ENCODE results near the gene PPP1R36. TPM values are rescaled to one million over a fixed set of nuclear protein-coding genes. Genes with fewer than 3 reads are reported as not detected.
A peak's percentile ranks its signal among the peaks of the same experiment; 100 is the strongest.

The PPP1R36 gene
- 1 to 10 TPM; 4.4 to 5.6 TPM for total RNA-seq

- ATAC-seq (peak; percentile 94), DNase-seq (peak; percentile 62 to 79 (median 66))
- H3K36me3 ChIP-seq (replicated peaks in 1 of 2; ENCODE audit: insufficient read depth in 1 of 2, low read depth in 2 of 2): no peaks in the 10 kb centered on the region
- peak within 1 kb of the TSS; percentile 12 to 85 (median 76) for H3K27ac ChIP-seq
- H3K9me3 ChIP-seq: no peaks in the 10 kb centered on the region
- WGBS, 2 donors: 3 to 9% methylated on average over 22 to 54 of the region's 54 CpGs
- peak within 1 kb of the TSS in 1 of 2 donors; percentile 14 for H3K4me3 ChIP-seq
- H3K4me1 ChIP-seq: peaks cover 11% of the 10 kb centered on the region
- intact Hi-C loops (cut with DNase I): loop anchor here (10.0 kb wide), 1 partner anchor 75 kb away; no protein-coding TSS in a partner anchor
- no peaks in the 10 kb centered on the region for H3K27me3 ChIP-seq
- TF ChIP-seq POLR2A (IDR thresholded peaks at IDR 0.05): peak; percentile 43 to 62 (median 45)
- TF ChIP-seq CTCF (IDR thresholded peaks at IDR 0.05): peak in 1 of 7 experiments; percentile 12
These were observed at the start of gene PPP1R36 for GRCh38 chr14:64549791-64550620. Gene PPP1R36, plus strand, starts transcription at chr14:64549961. Its CDS starts 37 bp downstream, at chr14:64549998.

GRCh38 chr14:64500088-64500487, 49.7 kb upstream of the PPP1R36 start:
- H3K27ac ChIP-seq: no peak overlapping the region
- ATAC-seq (no peak), DNase-seq (no peak)
- H3K9me3 ChIP-seq: no peaks in the 10 kb centered on the region
- intact Hi-C loops (cut with DNase I): no loop called here
- TF ChIP-seq POLR2A (IDR thresholded peaks at IDR 0.05): no peak
- TF ChIP-seq CTCF (IDR thresholded peaks at IDR 0.05): no peak
- peaks cover 30% of the 10 kb centered on the region for H3K4me1 ChIP-seq
- WGBS, 2 donors: 86 to 92% methylated on average over 1 of the region's 1 CpG
- no peak overlapping the region for H3K4me3 ChIP-seq
- no peaks in the 10 kb centered on the region for H3K27me3 ChIP-seq
- H3K36me3 ChIP-seq (replicated peaks in 1 of 2; ENCODE audit: insufficient read depth in 1 of 2, low read depth in 2 of 2): no peaks in the 10 kb centered on the region

GRCh38 chr14:64501411-64502171, 48.2 kb upstream of the PPP1R36 start:
- no peak overlapping the region for H3K4me3 ChIP-seq
- intact Hi-C loops (cut with DNase I): no loop called here
- peaks cover 40% of the 10 kb centered on the region for H3K4me1 ChIP-seq

GRCh38 chr14:64502456-64502855, 47.3 kb upstream of the PPP1R36 start:
- Histone ChIP-seq H3K27ac (peak overlapping the region; percentile 99 to 100 (median 100)), H3K4me3 (peak overlapping the region in 1 of 2 donors; percentile 36), H3K36me3 (replicated peaks in 1 of 2; ENCODE audit: insufficient read depth in 1 of 2, low read depth in 2 of 2) (no peaks in the 10 kb centered on the region), H3K27me3 (no peaks in the 10 kb centered on the region), H3K4me1 (peaks cover 49% of the 10 kb centered on the region), H3K9me3 (no peaks in the 10 kb centered on the region)
- DNase-seq: no peak
- no peak for ATAC-seq
- TF ChIP-seq POLR2A (IDR thresholded peaks at IDR 0.05) (no peak), CTCF (IDR thresholded peaks at IDR 0.05) (no peak)
- intact Hi-C loops (cut with DNase I): no loop called here
- WGBS, 2 donors: 37 to 41% methylated on average over 6 of the region's 6 CpGs

More at GRCh38 chr14:64501411-64502171, 48.2 kb upstream of the PPP1R36 start:
- 38% methylated on average over 8 of the region's 8 CpGs for WGBS, 2 donors
- DNase-seq (peak; percentile 46 to 64 (median 56)), ATAC-seq (no peak)
- TF ChIP-seq CTCF (IDR thresholded peaks at IDR 0.05) (peak in 2 of 7 experiments; percentile 12 to 15), POLR2A (IDR thresholded peaks at IDR 0.05) (peak in 2 of 3 donors; percentile 25 to 35)
- Histone ChIP-seq H3K27me3 (no peaks in the 10 kb centered on the region), H3K9me3 (no peaks in the 10 kb centered on the region), H3K27ac (peak overlapping the region; percentile 32 to 100 (median 99)), H3K36me3 (replicated peaks in 1 of 2; ENCODE audit: insufficient read depth in 1 of 2, low read depth in 2 of 2) (no peaks in the 10 kb centered on the region)

Data from body of pancreas (tissue), 4 donors.